GM18508 (cell line): Measurements from ENCODE around the gene MYO1A.
"Not testable (repeated sequence)": the region's sequence is repeated elsewhere in the genome, so short reads cannot be mapped to it uniquely, and the experiment has no call there.

Experiments used
- ATAC-seq: cut with Tn5 transposase; IDR thresholded peaks from one replicate; pipeline ENCODE4 v1.9.1; 2021; ENCODE audit warnings: moderate number of reproducible peaks; ENCODE audit not compliant: insufficient read depth, unreplicated experiment

Gene MYO1A

GRCh38 chr12:56996793-56997545 is 53.0 kb downstream of the MYO1A start:
- ATAC-seq = no peak

- ATAC-seq = no peak
These were observed 53.9 kb downstream of the MYO1A start for GRCh38 chr12:56995930-56996496.

- no peak for ATAC-seq
These were observed 54.6 kb downstream of the MYO1A start for GRCh38 chr12:56995201-56995929.

- ATAC-seq = no peak
These were observed 55.6 kb downstream of the MYO1A start for GRCh38 chr12:56994231-56994746.

GRCh38 chr12:56993346-56993745 is 56.6 kb downstream of the MYO1A start:
- no peak for ATAC-seq

GRCh38 chr12:56991319-56992246 is 58.3 kb downstream of the MYO1A start:
- no peak for ATAC-seq

- no peak for ATAC-seq
These were observed 59.1 kb downstream of the MYO1A start for GRCh38 chr12:56990648-56991318.

- ATAC-seq = no peak
These were observed 59.9 kb downstream of the MYO1A start for GRCh38 chr12:56989861-56990610.

GRCh38 chr12:56988207-56988739 is 61.7 kb downstream of the MYO1A start:
- no peak for ATAC-seq

GRCh38 chr12:56987551-56988053 is 62.3 kb downstream of the MYO1A start:
- ATAC-seq = no peak

- no peak for ATAC-seq
These were observed 62.9 kb downstream of the MYO1A start for GRCh38 chr12:56987011-56987410.

- ATAC-seq = not testable (repeated sequence)
These were observed 64.2 kb downstream of the MYO1A start for GRCh38 chr12:56985714-56986113.

GRCh38 chr12:56983386-56983785 is 66.5 kb downstream of the MYO1A start:
- no peak for ATAC-seq

GRCh38 chr12:56982578-56983236 is 67.2 kb downstream of the MYO1A start:
- ATAC-seq = not testable (repeated sequence)

- no peak for ATAC-seq
These were observed 68.9 kb downstream of the MYO1A start for GRCh38 chr12:56980941-56981530.

GRCh38 chr12:56980268-56980667 is 69.7 kb downstream of the MYO1A start:
- ATAC-seq = no peak

- ATAC-seq = no peak
These were observed 70.3 kb downstream of the MYO1A start for GRCh38 chr12:56979628-56980027.
